K562 (cell line): ENCODE measurements around the gene NRSN2. TPM values are rescaled to one million over a fixed set of nuclear protein-coding genes. Genes with fewer than 3 reads are reported as not detected.
A peak's percentile ranks its signal among the peaks of the same experiment; 100 is the strongest.

Experiments used
- CEBPB ChIP-seq: fragments of 450-650 bp; IDR thresholded peaks from 2 replicates; pipeline ENCODE4 v1.6.1; 2016; ENCODE audit warnings: missing genetic modification characterization, missing compliant biosample characterization
- JUN ChIP-seq, 2 experiments: sonication (generic) in 1 of 2; formaldehyde crosslinking in 1 of 2; IDR thresholded peaks; 2 replicates each; pipeline versions ENCODE4 v1.6.1 to v1.8.0; 2012 to 2022; ENCODE audit warnings: borderline replicate concordance in 2 of 2, mild to moderate bottlenecking in 2 of 2, improper control_type of control experiment in 1 of 2, low read depth in 1 of 2, low read length in 1 of 2, missing genetic modification reagents in 1 of 2
- MAZ ChIP-seq, 2 experiments: fragments of 450-650 bp in 1 of 2; sonication (generic) in 1 of 2; formaldehyde crosslinking; IDR thresholded peaks in 1 of 2; conservative IDR thresholded peaks in 1 of 2; 2 replicates each; pipeline versions ENCODE4 v1.4.0 to v1.5.0; 2020; ENCODE audit warnings: mild to moderate bottlenecking in 1 of 2, missing genetic modification reagents in 1 of 2
- NFRKB ChIP-seq: fragments of 450-650 bp; IDR thresholded peaks from 2 replicates; pipeline ENCODE4 v1.6.1; 2016; ENCODE audit warnings: low read depth
- RBM15 ChIP-seq: fragments of 200-400 bp; formaldehyde crosslinking; IDR thresholded peaks from 2 replicates; pipeline ENCODE4 v1.6.1; 2018; ENCODE audit warnings: mild to moderate bottlenecking, low read length, moderate library complexity; ENCODE audit not compliant: insufficient read depth
- RBM22 ChIP-seq: fragments of 200-400 bp; formaldehyde crosslinking; IDR thresholded peaks from 2 replicates; pipeline ENCODE4 v1.6.1; 2018; ENCODE audit warnings: low read length, low read depth; ENCODE audit not compliant: poor library complexity, severe bottlenecking
- ZBTB8A ChIP-seq: fragments of 450-650 bp; IDR thresholded peaks from 2 replicates; pipeline ENCODE4 v1.6.1; 2018; ENCODE audit warnings: mild to moderate bottlenecking, moderate library complexity; ENCODE audit not compliant: partially characterized antibody
- ZKSCAN8 ChIP-seq: fragments of 200-800 bp; sonication (Bioruptor generic); IDR thresholded peaks from 2 replicates; pipeline ENCODE4 v1.6.1; 2016; ENCODE audit warnings: missing genetic modification characterization, missing compliant biosample characterization
- ZNF133 ChIP-seq: fragments of 250-450 bp; sonication (Bioruptor Pico); IDR thresholded peaks from 2 replicates; pipeline ENCODE4 v1.4.0; 2020; ENCODE audit warnings: mild to moderate bottlenecking
- ZNF57 ChIP-seq: fragments of 450-650 bp; formaldehyde crosslinking; IDR thresholded peaks from 2 replicates; pipeline ENCODE4 v1.4.0; 2020; ENCODE audit warnings: mild to moderate bottlenecking, moderate library complexity
- ZNF584 ChIP-seq: fragments of 200-800 bp; sonication (Bioruptor generic); IDR thresholded peaks from 2 replicates; pipeline ENCODE4 v1.6.1; 2016; ENCODE audit warnings: low read depth, mild to moderate bottlenecking, missing genetic modification characterization, missing compliant biosample characterization
- polyA plus RNA-seq, 8 experiments: library from polyadenylated mRNA; depleted of rRNA in 4 of 8; stranded (reverse) in 5 of 8; unstranded in 3 of 8; fragments of >200 nt; fragmentation: Nextera tagmentation in 2 of 8; fragmentation: Illumina TruSeq in 1 of 8; extraction: Ambion mirVana in 2 of 8; extraction: Trizol in 1 of 8; gene quantifications; 2 replicates each; pipeline versions ENCODE4 v1.2.1 to v1.2.3, GENCODE V29; 2011 to 2014; ENCODE audit warnings: inconsistent platforms in 1 of 8, missing spikeins in 1 of 8
- total RNA-seq, 7 experiments: library from RNA; depleted of rRNA in 6 of 7; stranded (reverse); fragments of >200 nt in 6 of 7; fragmentation: Illumina TruSeq in 2 of 7; extraction: Trizol in 2 of 7; gene quantifications; 2 replicates each; pipeline versions ENCODE4 v1.2.1 to v1.2.3, GENCODE V29; 2011 to 2021; ENCODE audit warnings: low replicate concordance in 1 of 7
- TF ChIP-seq, protein P1 (sequence below): fragments of 250-450 bp; sonication (Bioruptor Pico); IDR thresholded peaks from 2 replicates; pipeline ENCODE4 v1.4.0; 2020; ENCODE audit warnings: mild to moderate bottlenecking, moderate library complexity, borderline replicate concordance
- TF ChIP-seq, protein P2 (sequence below): fragments of 250-450 bp; sonication (Bioruptor Pico); IDR thresholded peaks from 2 replicates; pipeline ENCODE4 v1.4.0; 2020
- TF ChIP-seq, protein P3 (sequence below): sonication (generic); formaldehyde crosslinking; IDR thresholded peaks from 2 replicates; pipeline ENCODE4 v1.8.0; 2022; ENCODE audit warnings: mild to moderate bottlenecking, missing genetic modification reagents
- TF ChIP-seq, protein P4 (sequence below): fragments of 250-450 bp; sonication (Bioruptor Pico); IDR thresholded peaks from 2 replicates; pipeline ENCODE4 v1.6.1; 2021; ENCODE audit warnings: mild to moderate bottlenecking

The NRSN2 gene
- total and polyA plus RNA-seq, 9 of the 15 experiments (the other 6 are each of a cell fraction or from before 2014, with no cell fraction given) = 7.5 to 29.7 (median 11.1) TPM

DNA sequence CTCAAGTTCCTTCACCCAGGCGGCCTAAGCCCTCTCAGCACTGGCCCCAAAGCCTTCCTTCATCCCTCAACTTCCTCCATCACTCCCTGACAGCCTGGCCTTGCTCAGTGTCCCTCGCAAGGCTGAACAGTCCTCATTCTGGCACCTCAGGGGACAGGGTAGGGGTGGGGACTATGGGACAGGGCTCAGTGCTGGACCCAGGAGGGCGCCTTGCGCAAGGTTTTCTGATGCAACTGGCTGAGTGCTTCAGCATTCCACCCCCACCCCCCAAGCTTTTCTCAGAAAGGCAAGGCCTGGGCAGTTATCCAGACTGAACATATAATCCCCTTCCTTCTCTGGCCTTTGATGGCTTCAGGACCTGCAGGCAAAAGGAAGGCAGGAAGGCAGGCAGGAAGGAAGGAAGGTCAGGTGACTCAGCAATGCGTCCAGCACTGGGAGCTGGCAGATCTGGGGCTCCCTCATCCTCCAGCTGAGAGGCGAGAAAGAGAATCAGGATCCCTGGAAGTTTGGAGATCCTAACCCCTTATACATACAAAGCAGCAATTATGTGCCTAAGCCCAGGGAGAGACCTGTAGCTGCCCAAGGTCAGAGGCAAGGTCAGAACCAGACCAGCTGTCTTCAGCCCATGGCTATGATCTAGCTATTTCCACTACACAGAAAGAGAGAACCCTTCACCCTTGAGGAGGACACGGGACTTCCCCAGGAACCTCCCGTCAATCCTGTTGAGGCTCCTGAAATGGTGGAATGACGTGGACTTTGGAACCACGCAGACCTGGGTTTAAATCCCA is 25.0 kb downstream of the NRSN2 start (continued):
- TF ChIP-seq JUN (IDR thresholded peaks at IDR 0.05; ENCODE audit: borderline replicate concordance, low read depth, low read length) (peak; percentile 90), JUN (CRISPR knock-in tag; IDR thresholded peaks at IDR 0.05; ENCODE audit: borderline replicate concordance) (no peak; the same call in 1 of the 2 replicates), ZNF133 (CRISPR knock-in tag) (no peak), ZNF584 (peak; percentile 89), MAZ (CRISPR knock-in tag; conservative IDR thresholded peaks at IDR 0.05 in 1 of 2, IDR thresholded peaks at IDR 0.05 in 1 of 2) (peak; percentile 80 to 94), NFRKB (peak; percentile 52), RBM22 (no peak), RBM15 (no peak), ZBTB8A (no peak), ZKSCAN8 (CRISPR knock-in tag) (no peak; the same call in 1 of the 2 replicates), CEBPB (tag) (peak; percentile 100), ZNF57 (CRISPR knock-in tag) (no peak)
- TF ChIP-seq, protein P1, sequence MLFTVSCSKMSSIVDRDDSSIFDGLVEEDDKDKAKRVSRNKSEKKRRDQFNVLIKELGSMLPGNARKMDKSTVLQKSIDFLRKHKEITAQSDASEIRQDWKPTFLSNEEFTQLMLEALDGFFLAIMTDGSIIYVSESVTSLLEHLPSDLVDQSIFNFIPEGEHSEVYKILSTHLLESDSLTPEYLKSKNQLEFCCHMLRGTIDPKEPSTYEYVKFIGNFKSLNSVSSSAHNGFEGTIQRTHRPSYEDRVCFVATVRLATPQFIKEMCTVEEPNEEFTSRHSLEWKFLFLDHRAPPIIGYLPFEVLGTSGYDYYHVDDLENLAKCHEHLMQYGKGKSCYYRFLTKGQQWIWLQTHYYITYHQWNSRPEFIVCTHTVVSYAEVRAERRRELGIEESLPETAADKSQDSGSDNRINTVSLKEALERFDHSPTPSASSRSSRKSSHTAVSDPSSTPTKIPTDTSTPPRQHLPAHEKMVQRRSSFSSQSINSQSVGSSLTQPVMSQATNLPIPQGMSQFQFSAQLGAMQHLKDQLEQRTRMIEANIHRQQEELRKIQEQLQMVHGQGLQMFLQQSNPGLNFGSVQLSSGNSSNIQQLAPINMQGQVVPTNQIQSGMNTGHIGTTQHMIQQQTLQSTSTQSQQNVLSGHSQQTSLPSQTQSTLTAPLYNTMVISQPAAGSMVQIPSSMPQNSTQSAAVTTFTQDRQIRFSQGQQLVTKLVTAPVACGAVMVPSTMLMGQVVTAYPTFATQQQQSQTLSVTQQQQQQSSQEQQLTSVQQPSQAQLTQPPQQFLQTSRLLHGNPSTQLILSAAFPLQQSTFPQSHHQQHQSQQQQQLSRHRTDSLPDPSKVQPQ (CRISPR knock-in tag) = no peak
- TF ChIP-seq, protein P2, sequence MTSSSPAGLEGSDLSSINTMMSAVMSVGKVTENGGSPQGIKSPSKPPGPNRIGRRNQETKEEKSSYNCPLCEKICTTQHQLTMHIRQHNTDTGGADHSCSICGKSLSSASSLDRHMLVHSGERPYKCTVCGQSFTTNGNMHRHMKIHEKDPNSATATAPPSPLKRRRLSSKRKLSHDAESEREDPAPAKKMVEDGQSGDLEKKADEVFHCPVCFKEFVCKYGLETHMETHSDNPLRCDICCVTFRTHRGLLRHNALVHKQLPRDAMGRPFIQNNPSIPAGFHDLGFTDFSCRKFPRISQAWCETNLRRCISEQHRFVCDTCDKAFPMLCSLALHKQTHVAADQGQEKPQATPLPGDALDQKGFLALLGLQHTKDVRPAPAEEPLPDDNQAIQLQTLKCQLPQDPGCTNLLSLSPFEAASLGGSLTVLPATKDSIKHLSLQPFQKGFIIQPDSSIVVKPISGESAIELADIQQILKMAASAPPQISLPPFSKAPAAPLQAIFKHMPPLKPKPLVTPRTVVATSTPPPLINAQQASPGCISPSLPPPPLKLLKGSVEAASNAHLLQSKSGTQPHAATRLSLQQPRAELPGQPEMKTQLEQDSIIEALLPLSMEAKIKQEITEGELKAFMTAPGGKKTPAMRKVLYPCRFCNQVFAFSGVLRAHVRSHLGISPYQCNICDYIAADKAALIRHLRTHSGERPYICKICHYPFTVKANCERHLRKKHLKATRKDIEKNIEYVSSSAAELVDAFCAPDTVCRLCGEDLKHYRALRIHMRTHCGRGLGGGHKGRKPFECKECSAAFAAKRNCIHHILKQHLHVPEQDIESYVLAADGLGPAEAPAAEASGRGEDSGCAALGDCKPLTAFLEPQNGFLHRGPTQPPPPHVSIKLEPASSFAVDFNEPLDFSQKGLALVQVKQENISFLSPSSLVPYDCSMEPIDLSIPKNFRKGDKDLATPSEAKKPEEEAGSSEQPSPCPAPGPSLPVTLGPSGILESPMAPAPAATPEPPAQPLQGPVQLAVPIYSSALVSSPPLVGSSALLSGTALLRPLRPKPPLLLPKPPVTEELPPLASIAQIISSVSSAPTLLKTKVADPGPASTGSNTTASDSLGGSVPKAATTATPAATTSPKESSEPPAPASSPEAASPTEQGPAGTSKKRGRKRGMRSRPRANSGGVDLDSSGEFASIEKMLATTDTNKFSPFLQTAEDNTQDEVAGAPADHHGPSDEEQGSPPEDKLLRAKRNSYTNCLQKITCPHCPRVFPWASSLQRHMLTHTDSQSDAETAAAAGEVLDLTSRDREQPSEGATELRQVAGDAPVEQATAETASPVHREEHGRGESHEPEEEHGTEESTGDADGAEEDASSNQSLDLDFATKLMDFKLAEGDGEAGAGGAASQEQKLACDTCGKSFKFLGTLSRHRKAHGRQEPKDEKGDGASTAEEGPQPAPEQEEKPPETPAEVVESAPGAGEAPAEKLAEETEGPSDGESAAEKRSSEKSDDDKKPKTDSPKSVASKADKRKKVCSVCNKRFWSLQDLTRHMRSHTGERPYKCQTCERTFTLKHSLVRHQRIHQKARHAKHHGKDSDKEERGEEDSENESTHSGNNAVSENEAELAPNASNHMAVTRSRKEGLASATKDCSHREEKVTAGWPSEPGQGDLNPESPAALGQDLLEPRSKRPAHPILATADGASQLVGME (CRISPR knock-in tag) = 0 out of 2 replicates have a peak, but pooled peaks have one; percentile 38
- TF ChIP-seq, protein P3, sequence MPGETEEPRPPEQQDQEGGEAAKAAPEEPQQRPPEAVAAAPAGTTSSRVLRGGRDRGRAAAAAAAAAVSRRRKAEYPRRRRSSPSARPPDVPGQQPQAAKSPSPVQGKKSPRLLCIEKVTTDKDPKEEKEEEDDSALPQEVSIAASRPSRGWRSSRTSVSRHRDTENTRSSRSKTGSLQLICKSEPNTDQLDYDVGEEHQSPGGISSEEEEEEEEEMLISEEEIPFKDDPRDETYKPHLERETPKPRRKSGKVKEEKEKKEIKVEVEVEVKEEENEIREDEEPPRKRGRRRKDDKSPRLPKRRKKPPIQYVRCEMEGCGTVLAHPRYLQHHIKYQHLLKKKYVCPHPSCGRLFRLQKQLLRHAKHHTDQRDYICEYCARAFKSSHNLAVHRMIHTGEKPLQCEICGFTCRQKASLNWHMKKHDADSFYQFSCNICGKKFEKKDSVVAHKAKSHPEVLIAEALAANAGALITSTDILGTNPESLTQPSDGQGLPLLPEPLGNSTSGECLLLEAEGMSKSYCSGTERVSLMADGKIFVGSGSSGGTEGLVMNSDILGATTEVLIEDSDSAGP (CRISPR knock-in tag) = no peak
- TF ChIP-seq, protein P4, sequence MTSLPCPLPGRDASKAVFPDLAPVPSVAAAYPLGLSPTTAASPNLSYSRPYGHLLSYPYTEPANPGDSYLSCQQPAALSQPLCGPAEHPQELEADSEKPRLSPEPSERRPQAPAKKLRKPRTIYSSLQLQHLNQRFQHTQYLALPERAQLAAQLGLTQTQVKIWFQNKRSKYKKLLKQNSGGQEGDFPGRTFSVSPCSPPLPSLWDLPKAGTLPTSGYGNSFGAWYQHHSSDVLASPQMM (CRISPR knock-in tag) = no peak
